ENCODE results near the gene XIRP2.
A peak's percentile ranks its signal among the peaks of the same experiment; 100 is the strongest.

The XIRP2 gene

GRCh38 chr2:167292430-167293171 is 404.3 kb downstream of the XIRP2 start, which contains the start of gene B3GALT1:
Gene B3GALT1 (plus strand): TSS chr2:167293001.
- peak; percentile 22 for DNase-seq (ENCODE audit: low read depth)

GRCh38 chr2:167293172-167293781 is 405.0 kb downstream of the XIRP2 start:
- no peak for DNase-seq (ENCODE audit: low read depth)

- no peak for DNase-seq (ENCODE audit: low read depth)
Measured at GRCh38 chr2:167293943-167294775, 405.9 kb downstream of the XIRP2 start.

- DNase-seq (ENCODE audit: low read depth): no peak
Measured at GRCh38 chr2:167294776-167295140, 406.5 kb downstream of the XIRP2 start.

GRCh38 chr2:167297292-167297691 is 409.0 kb downstream of the XIRP2 start:
- no peak for DNase-seq (ENCODE audit: low read depth)

GRCh38 chr2:167298017-167298416 is 409.7 kb downstream of the XIRP2 start:
- no peak for DNase-seq (ENCODE audit: low read depth)
